H9 (cell line): ENCODE data around the gene SOCS3. TPM values are rescaled to one million over a fixed set of nuclear protein-coding genes. Genes with fewer than 3 reads are reported as not detected.
A peak's percentile ranks its signal among the peaks of the same experiment; 100 is the strongest.

Experiments
- DNase-seq: peaks from one replicate; pipeline ENCODE4 v3.0.0-alpha.2; 2017
- H2AFZ ChIP-seq: one replicate; pipeline ENCODE4 v1.6.1; 2013; ENCODE audit warnings: mild to moderate bottlenecking, low read length, control low read depth, moderate library complexity
- H2AK5ac ChIP-seq: 2 replicates; pipeline ENCODE4 v1.6.1; 2013; ENCODE audit warnings: low read length, control low read depth, mixed read lengths; ENCODE audit not compliant: insufficient read length
- H2BK120ac ChIP-seq: one replicate; pipeline ENCODE4 v1.6.1; 2013; ENCODE audit warnings: low read depth, mild to moderate bottlenecking, low read length, control low read depth, inconsistent platforms; ENCODE audit not compliant: poor library complexity, severe bottlenecking
- H2BK12ac ChIP-seq: 2 replicates; pipeline ENCODE4 v1.6.1; 2013; ENCODE audit warnings: low read length, control low read depth, mixed read lengths, low read depth; ENCODE audit not compliant: insufficient read length
- H2BK15ac ChIP-seq: 2 replicates; pipeline ENCODE4 v1.6.1; 2013; ENCODE audit warnings: low read depth, low read length, control low read depth
- H2BK20ac ChIP-seq: one replicate; pipeline ENCODE4 v1.6.1; 2013; ENCODE audit warnings: low read depth, mild to moderate bottlenecking, low read length, control low read depth, inconsistent platforms; ENCODE audit not compliant: poor library complexity, severe bottlenecking
- H2BK5ac ChIP-seq: 2 replicates; pipeline ENCODE4 v1.6.1; 2013; ENCODE audit warnings: low read length, control low read depth, mixed read lengths; ENCODE audit not compliant: insufficient read length
- H3K14ac ChIP-seq: 2 replicates; pipeline ENCODE4 v1.6.1; 2013; ENCODE audit warnings: low read length, control low read depth; ENCODE audit not compliant: insufficient read depth
- H3K18ac ChIP-seq: 2 replicates; pipeline ENCODE4 v1.6.1; 2013; ENCODE audit warnings: low read depth, mild to moderate bottlenecking, mixed read lengths, low read length, control low read depth; ENCODE audit not compliant: insufficient read length
- H3K23ac ChIP-seq: 2 replicates; pipeline ENCODE4 v1.6.1; 2013; ENCODE audit warnings: low read length, control low read depth, mixed read lengths, low read depth; ENCODE audit not compliant: insufficient read length
- H3K23me2 ChIP-seq: 2 replicates; pipeline ENCODE4 v1.6.1; 2013; ENCODE audit warnings: low read depth, mild to moderate bottlenecking, mixed read lengths, low read length, control low read depth; ENCODE audit not compliant: insufficient read length, poor library complexity, severe bottlenecking
- H3K27ac ChIP-seq: 2 replicates; pipeline ENCODE4 v1.5.1; 2013; ENCODE audit warnings: low read length, control low read depth, mixed read lengths, low read depth; ENCODE audit not compliant: insufficient read length
- H3K27me3 ChIP-seq: 2 replicates; pipeline ENCODE4 v1.6.1; 2013; ENCODE audit warnings: low read length, control low read depth, inconsistent platforms; ENCODE audit not compliant: insufficient read depth
- H3K4ac ChIP-seq: 2 replicates; pipeline ENCODE4 v1.6.1; 2013; ENCODE audit warnings: low read depth, mild to moderate bottlenecking, control low read depth, inconsistent platforms, low read length, moderate library complexity
- H3K4me1 ChIP-seq: 2 replicates; pipeline ENCODE4 v1.6.1; 2013; ENCODE audit warnings: low read length, control low read depth, inconsistent platforms; ENCODE audit not compliant: insufficient read depth
- H3K4me2 ChIP-seq: 2 replicates; pipeline ENCODE4 v1.6.1; 2013; ENCODE audit warnings: low read length, control low read depth, mixed read lengths; ENCODE audit not compliant: insufficient read length, insufficient read depth
- H3K56ac ChIP-seq: 2 replicates; pipeline ENCODE4 v1.6.1; 2013; ENCODE audit warnings: low read depth, mild to moderate bottlenecking, mixed read lengths, low read length, control low read depth; ENCODE audit not compliant: insufficient read length
- H3K79me1 ChIP-seq: 2 replicates; pipeline ENCODE4 v1.6.1; 2013; ENCODE audit warnings: low read depth, mild to moderate bottlenecking, moderate library complexity, low read length, control low read depth, inconsistent platforms; ENCODE audit not compliant: insufficient read depth, poor library complexity, severe bottlenecking
- H3K79me2 ChIP-seq: 2 replicates; pipeline ENCODE4 v1.6.1; 2013; ENCODE audit warnings: low read length, control low read depth, inconsistent platforms; ENCODE audit not compliant: insufficient read depth
- H3K9ac ChIP-seq: 2 replicates; pipeline ENCODE4 v1.6.1; 2013; ENCODE audit warnings: low read length, control low read depth, mixed read lengths; ENCODE audit not compliant: insufficient read length; ENCODE audit errors: extremely low read depth
- H3K9me3 ChIP-seq: one replicate; pipeline ENCODE4 v1.6.1; 2013; ENCODE audit warnings: low read depth, low read length, inconsistent platforms; ENCODE audit not compliant: control insufficient read depth
- H3T11ph ChIP-seq: one replicate; pipeline ENCODE4 v1.6.1; 2013; ENCODE audit warnings: mild to moderate bottlenecking, low read length, control low read depth, inconsistent platforms
- H4K20me1 ChIP-seq: one replicate; pipeline ENCODE4 v1.6.1; 2013; ENCODE audit not compliant: control insufficient read depth, insufficient read length, insufficient read depth
- H4K5ac ChIP-seq: 2 replicates; pipeline ENCODE4 v1.6.1; 2013; ENCODE audit warnings: low read depth, mild to moderate bottlenecking, mixed read lengths, low read length, control low read depth; ENCODE audit not compliant: insufficient read length
- H4K8ac ChIP-seq: replicated peaks from 2 replicates; pipeline ENCODE4 v1.6.1; 2013; ENCODE audit warnings: low read length, control low read depth, mixed read lengths, low read depth; ENCODE audit not compliant: insufficient read length
- H4K91ac ChIP-seq: 2 replicates; pipeline ENCODE4 v1.6.1; 2013; ENCODE audit warnings: low read depth, mild to moderate bottlenecking, moderate library complexity, mixed read lengths, low read length, control low read depth; ENCODE audit not compliant: insufficient read length
- H3K27ac Mint-ChIP-seq, 3 experiments: 2 replicates in 2 of 3; 3 replicates in 1 of 3; pipeline ENCODE4 v1.8.0; 2020 to 2021; ENCODE audit warnings: mixed read lengths in 3 of 3, mild to moderate bottlenecking in 1 of 3, moderate library complexity in 1 of 3
- H3K27me3 Mint-ChIP-seq: 2 replicates; pipeline ENCODE4 v1.8.0; 2021; ENCODE audit warnings: low read depth, mild to moderate bottlenecking, moderate library complexity, mixed read lengths
- H3K36me3 Mint-ChIP-seq, 3 experiments: 2 replicates in 2 of 3; 3 replicates in 1 of 3; pipeline ENCODE4 v1.8.0; 2020 to 2021; ENCODE audit warnings: low read depth in 3 of 3, mixed read lengths in 3 of 3; ENCODE audit not compliant: insufficient read depth in 1 of 3
- H3K4me1 Mint-ChIP-seq, 2 experiments: 2 replicates each; pipeline ENCODE4 v1.8.0; 2020; ENCODE audit warnings: mixed read lengths in 2 of 2
- H3K4me3 Mint-ChIP-seq, 2 experiments: 2 replicates in 1 of 2; 3 replicates in 1 of 2; pipeline ENCODE4 v1.8.0; 2020 to 2021; ENCODE audit warnings: mild to moderate bottlenecking in 2 of 2, mixed read lengths in 2 of 2, moderate library complexity in 1 of 2
- H3K9me3 Mint-ChIP-seq, 2 experiments: 2 replicates in 1 of 2; 3 replicates in 1 of 2; pipeline ENCODE4 v1.8.0; 2020; ENCODE audit warnings: mild to moderate bottlenecking in 2 of 2, mixed read lengths in 2 of 2, moderate library complexity in 1 of 2
- CTCF ChIP-seq: fragments of 200-600 bp; sonication (generic); conservative IDR thresholded peaks from 3 replicates; pipeline ENCODE4 v1.8.0; 2021; ENCODE audit warnings: antibody characterized with exemption, mild to moderate bottlenecking
- WGBS: extraction: QIAGEN DNeasy Blood & Tissue Kit; methylation state at CpG from one replicate; pipeline ENCODE4 v1.1.7; 2013; ENCODE audit warnings: missing lambda C conversion rate, low lambda C conversion rate, mixed read lengths; ENCODE audit not compliant: insufficient read length; ENCODE audit errors: extremely low coverage; 5-methylcytosine and 5-hydroxymethylcytosine counted together
- total RNA-seq: library from RNA; stranded (reverse); gene quantifications from 2 replicates; pipeline ENCODE4 v1.2.1, GENCODE V29; 2021

Gene SOCS3
- total RNA-seq, 1 experiment from 2014 or later = 9.5 TPM

DNA sequence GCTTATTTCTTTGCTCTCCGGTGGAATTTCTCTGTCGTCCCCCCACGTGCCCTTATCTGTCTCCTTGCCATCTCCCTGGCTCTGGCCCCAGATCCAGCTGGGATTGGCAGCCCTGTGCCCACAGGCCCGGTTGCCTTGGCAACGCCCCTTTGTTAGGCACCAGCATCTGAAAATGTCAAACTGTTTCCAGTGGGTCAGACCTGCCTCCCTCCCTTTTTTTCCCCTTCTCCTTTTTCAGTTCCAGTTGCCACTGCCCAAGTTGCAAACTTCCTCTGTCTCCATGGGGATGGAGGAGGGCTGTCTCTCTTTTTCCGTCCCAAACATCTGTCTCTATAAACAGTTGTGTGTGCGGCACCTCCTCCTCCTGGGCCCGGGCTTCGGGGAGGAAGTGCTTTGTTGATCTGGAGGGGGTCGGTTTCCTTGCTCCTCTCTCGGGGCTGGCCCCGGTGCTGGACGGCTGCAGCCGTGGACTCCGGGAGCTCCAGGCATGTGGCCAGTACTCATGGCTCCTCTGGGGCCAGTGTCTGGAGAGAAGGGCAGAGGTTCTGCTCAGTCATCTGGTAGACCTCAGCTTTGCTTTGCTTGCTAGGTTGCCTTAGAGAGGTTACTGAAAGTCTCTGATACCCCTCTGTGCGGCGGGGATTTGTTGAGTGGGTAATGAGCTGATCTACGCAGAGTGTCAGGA, 35.3 kb downstream of the SOCS3 start:
- Histone ChIP-seq H3K9ac (no peak overlapping the region), H2BK20ac (no peak overlapping the region), H3K4me1 (peaks cover 7% of the 10 kb centered on the region; the same call in 1 of the 2 replicates), H4K20me1 (no peaks in the 10 kb centered on the region), H2AK5ac (no peak overlapping the region), H2BK120ac (no peak overlapping the region), H3K18ac (peak overlapping the region; percentile 75), H3T11ph (no peak overlapping the region), H3K56ac (no peak overlapping the region), H2AFZ (no peak overlapping the region), H3K4ac (no peak overlapping the region), H2BK5ac (no peak overlapping the region), H4K91ac (no peak overlapping the region), H3K79me2 (no peaks in the 10 kb centered on the region), H3K23me2 (no peaks in the 10 kb centered on the region), H3K14ac (peak overlapping the region; percentile 58; the same call in 1 of the 2 replicates), H3K79me1 (no peaks in the 10 kb centered on the region), H4K8ac (no peak overlapping the region), H3K9me3 (no peaks in the 10 kb centered on the region), H4K5ac (no peak overlapping the region), H3K4me2 (peak overlapping the region; percentile 20), H3K23ac (no peak overlapping the region), H2BK12ac (peak overlapping the region; percentile 15), H3K27ac (no peak overlapping the region), H2BK15ac (no peak overlapping the region), H3K27me3 (no peaks in the 10 kb centered on the region)
- Mint-ChIP-seq H3K4me1 (peaks cover 24 to 31% of the 10 kb centered on the region in 2 experiments), H3K27ac (peak overlapping the region in 2 of 3 experiments; percentile 77 to 84; a peak in 3 of 7 replicates), H3K36me3 (no peaks in the 10 kb centered on the region), H3K9me3 (no peaks in the 10 kb centered on the region), H3K4me3 (peak overlapping the region in 1 of 2 experiments; percentile 62; a peak in 2 of 5 replicates), H3K27me3 (peaks cover 2% of the 10 kb centered on the region; the same call in 1 of the 2 replicates)
- WGBS = no CpG with 5 or more reads among the region's 18 CpGs
- peak; percentile 78 for DNase-seq
- no peak for TF ChIP-seq CTCF
